ENCODE data around the gene KDM3B. TPM values are rescaled to one million over a fixed set of nuclear protein-coding genes. Genes with fewer than 3 reads are reported as not detected.

KDM3B gene
- total and polyA plus RNA-seq, 9 of the 15 experiments (the other 6 are each of a cell fraction or from before 2014, with no cell fraction given): 13.8 to 62.8 (median 41.9) TPM

GRCh38 chr5:138464388-138465260 lies 112.1 kb downstream of the KDM3B start (continued):
- TF ChIP-seq POLR2G (IDR thresholded peaks at IDR 0.05; ENCODE audit: low read depth, low read length) (peak; percentile 80), RREB1 (CRISPR knock-in tag; IDR thresholded peaks at IDR 0.05) (no peak), SRSF1 (IDR thresholded peaks at IDR 0.05; ENCODE audit: low read depth, low read length) (no peak), HSF4 (CRISPR knock-in tag; IDR thresholded peaks at IDR 0.05; ENCODE audit: borderline replicate concordance) (no peak), NCOA4 (IDR thresholded peaks at IDR 0.05; ENCODE audit: partially characterized antibody) (no peak), ZNF518B (CRISPR knock-in tag; IDR thresholded peaks at IDR 0.05) (no peak), HDAC8 (tag; IDR thresholded peaks at IDR 0.05) (no peak), NR1H2 (CRISPR knock-in tag; IDR thresholded peaks at IDR 0.05) (no peak; the same call in 1 of the 2 replicates), HMG20B (CRISPR knock-in tag; IDR thresholded peaks at IDR 0.05) (no peak), HDAC1 (IDR thresholded peaks at IDR 0.05) (peak in 1 of 2 experiments; percentile 57; a peak in 2 of 4 replicates), NR2F6 (CRISPR knock-in tag; IDR thresholded peaks at IDR 0.05) (no peak), KLF13 (tag; IDR thresholded peaks at IDR 0.05; ENCODE audit: borderline replicate concordance, low read depth) (peak; percentile 91; the same call in 1 of the 2 replicates), STAT5A (IDR thresholded peaks at IDR 0.05; ENCODE audit: borderline replicate concordance, low read length) (peak; percentile 28; the same call in 1 of the 2 replicates), MEF2A (IDR thresholded peaks at IDR 0.05; ENCODE audit: control insufficient read depth, low read depth, low read length) (no peak), BRF1 (IDR thresholded peaks at IDR 0.05; ENCODE audit: borderline replicate concordance, extremely low read depth, insufficient read length) (no peak), ATF1 (CRISPR knock-in tag; IDR thresholded peaks at IDR 0.05) (no peak), ATF1 (tag; IDR thresholded peaks at IDR 0.05) (no peak), RBM34 (IDR thresholded peaks at IDR 0.05; ENCODE audit: borderline replicate concordance, insufficient read depth, low read length) (no peak)
